GM23248 (cell line): ENCODE results near the gene JKAMP.

ENCODE experiments used
- EZH2 ChIP-seq: fragments of 200-600 bp; sonication (generic); IDR thresholded peaks from 2 replicates; pipeline ENCODE4 v1.6.1; 2018; ENCODE audit warnings: antibody characterized with exemption, mild to moderate bottlenecking; ENCODE audit not compliant: insufficient read depth, poor library complexity, severe bottlenecking
- EZH2phosphoT487 ChIP-seq: fragments of 200-600 bp; sonication (generic); IDR thresholded peaks from 2 replicates; pipeline ENCODE4 v1.6.1; 2018; ENCODE audit warnings: antibody characterized with exemption, moderate library complexity, mild to moderate bottlenecking, low read depth; ENCODE audit not compliant: insufficient read depth

GRCh38 chr14:59481871-59482540 lies 2.3 kb upstream of the JKAMP start:
- no peak for TF ChIP-seq EZH2
- no peak for TF ChIP-seq EZH2phosphoT487
